Lung microvascular endothelial cell (primary cell): ENCODE results near the gene MTUS2. TPM values are rescaled to one million over a fixed set of nuclear protein-coding genes. Genes with fewer than 3 reads are reported as not detected.
"Not testable (repeated sequence)": the region's sequence is repeated elsewhere in the genome, so short reads cannot be mapped to it uniquely, and the experiment has no call there.

ENCODE experiments used
- DNase-seq, 2 donors: peaks; one replicate each; pipeline versions ENCODE4 v3.0.0 to v3.0.0-alpha.2; 2010; ENCODE audit warnings: low read depth in 2 of 2
- total RNA-seq: library from RNA; depleted of rRNA; stranded (reverse); fragments of >200 nt; gene quantifications from 2 replicates; pipeline ENCODE4 v1.2.1, GENCODE V29; 2014

The MTUS2 gene
- total RNA-seq, 1 donor from 2014 or later = not detected

- no peak for DNase-seq
Observed at GRCh38 chr13:29160862-29161261, 340.7 kb downstream of the MTUS2 start.

- no peak for DNase-seq
Observed at GRCh38 chr13:29161676-29162075, 341.5 kb downstream of the MTUS2 start.

- DNase-seq = no peak
Observed at GRCh38 chr13:29162638-29163235, 342.6 kb downstream of the MTUS2 start.

DNA sequence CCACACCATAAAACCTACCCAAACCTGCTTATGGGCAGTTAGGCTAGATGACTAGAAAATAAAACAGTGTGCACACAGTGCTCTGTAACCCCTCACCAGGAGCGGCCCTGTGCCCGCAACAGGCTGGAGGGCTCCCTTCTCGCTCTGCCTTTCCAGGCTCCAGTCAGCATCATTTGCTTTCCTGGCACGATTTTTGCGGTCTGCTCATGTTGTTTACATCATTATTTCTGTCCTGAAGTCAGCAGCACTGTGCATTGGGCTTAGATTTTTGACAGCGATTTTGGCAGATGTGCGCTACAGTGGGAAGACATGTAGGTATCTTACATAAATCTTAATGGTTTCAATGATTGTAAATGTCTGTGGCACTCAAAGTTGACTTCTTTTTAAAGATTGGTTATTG, 344.0 kb downstream of the MTUS2 start:
- no peak for DNase-seq

GRCh38 chr13:29165216-29165615, 345.1 kb downstream of the MTUS2 start:
- DNase-seq = no peak

DNA sequence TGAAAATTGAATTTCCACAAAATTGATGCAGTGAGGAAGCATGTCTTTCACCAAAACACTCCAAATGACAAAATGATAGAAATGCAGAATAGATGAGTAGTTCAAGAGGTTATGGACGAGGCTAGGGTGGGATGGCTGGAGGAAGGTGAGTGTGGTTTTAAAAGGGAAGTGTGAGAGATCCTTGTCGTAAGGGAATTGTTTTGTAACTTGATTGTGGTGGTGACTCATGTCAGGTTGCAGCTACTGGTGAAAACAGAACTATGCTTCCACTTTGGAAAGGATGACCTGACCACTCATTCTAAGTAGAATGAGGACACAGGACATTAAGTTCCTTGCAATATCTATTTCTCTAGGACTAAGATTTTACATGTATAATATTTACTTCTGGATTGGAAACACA, 345.7 kb downstream of the MTUS2 start:
- DNase-seq = no peak

DNA sequence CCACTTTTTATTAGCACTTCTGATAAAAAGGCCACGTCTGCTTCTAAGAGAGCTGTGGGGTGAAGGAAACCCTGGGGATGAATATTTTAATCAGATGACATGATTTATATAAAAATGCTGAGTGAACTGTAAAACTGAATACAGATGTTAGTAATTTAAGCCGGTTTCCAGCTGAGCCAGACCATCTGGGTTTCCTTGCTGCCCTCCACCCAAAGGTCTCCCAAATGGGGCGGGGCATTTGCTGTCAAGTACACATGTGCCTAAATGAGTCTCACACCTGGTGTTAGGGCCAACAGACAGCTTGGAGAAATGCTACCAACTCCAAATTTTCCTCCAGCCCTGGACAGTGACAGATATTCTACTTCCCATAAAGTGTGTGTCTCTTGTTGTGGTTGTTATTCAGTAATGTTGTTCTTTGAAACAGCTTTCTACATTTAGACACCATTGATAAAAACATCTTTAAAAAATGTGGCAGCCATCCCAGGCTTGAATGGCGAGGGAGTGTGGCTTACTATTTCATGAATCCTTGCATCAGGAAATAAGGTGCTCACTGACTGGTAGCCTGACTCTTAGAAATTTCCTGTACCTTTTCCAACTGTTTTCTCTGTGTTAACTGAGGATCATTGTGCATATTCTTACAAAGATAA, 350.4 kb downstream of the MTUS2 start:
- no peak for DNase-seq

DNA sequence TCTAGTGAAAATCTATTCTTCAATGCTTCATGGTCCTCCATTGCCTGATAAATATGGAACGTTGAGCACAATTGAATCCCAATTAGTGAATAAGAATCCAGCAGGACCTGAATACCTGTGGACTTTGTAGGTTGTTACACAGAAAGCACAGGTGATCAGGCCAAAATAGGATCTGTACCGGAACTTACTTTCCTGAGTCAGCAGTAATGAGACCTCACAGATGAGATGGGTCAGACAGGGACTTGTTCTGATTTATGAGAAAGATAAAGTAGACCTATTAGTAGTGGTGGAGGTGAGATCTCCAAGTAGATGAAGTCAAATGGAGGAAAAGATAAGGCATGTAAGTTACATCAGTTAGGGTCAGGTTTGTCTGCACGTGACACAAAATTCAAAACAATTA, 351.1 kb downstream of the MTUS2 start:
- no peak for DNase-seq

DNA sequence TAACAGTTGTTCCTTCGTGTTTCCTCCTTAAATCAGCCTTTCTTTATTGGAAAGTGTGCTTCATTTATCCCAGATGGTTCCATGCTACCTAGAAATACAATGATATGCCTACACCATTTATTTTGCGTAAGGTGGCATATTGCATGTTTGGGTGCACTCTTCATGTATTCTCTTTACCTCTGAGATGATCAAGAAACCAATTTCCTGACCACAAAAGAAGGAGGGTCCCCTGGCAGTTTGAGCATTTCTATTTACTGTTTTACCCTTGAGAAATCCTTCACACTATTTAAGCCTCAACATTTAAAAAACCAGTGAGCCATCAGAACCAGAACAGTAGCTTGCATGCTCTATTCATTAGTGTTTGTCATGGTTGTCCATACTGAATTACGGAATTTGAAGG, 354.0 kb downstream of the MTUS2 start:
- DNase-seq = no peak

- DNase-seq = no peak
Observed at GRCh38 chr13:29175250-29175873, 355.2 kb downstream of the MTUS2 start.

- DNase-seq = no peak
Observed at GRCh38 chr13:29180055-29180454, 359.9 kb downstream of the MTUS2 start.

DNA sequence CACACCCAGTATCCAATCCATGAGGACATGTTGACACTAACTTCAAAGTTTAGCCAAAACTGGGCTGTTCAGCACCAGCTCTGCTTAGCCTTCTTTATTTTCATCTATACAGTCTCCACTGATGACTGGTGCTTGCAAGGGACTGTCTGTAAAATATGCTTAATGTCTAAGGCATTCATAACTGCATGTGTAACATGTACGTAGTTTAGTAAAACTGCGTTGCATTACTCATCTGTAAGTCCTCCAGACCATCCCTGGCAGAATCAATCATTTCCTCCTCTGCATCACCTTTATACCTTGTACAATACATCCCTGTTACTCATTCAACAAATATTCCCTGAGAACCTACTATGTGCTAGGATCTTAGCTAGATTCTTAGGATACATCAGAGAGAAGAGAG, 362.1 kb downstream of the MTUS2 start:
- no peak for DNase-seq

GRCh38 chr13:29185926-29186325, 365.8 kb downstream of the MTUS2 start:
- no peak for DNase-seq

GRCh38 chr13:29187584-29187983, 367.4 kb downstream of the MTUS2 start:
- no peak for DNase-seq

GRCh38 chr13:29190298-29190697, 370.2 kb downstream of the MTUS2 start:
- no peak for DNase-seq

DNA sequence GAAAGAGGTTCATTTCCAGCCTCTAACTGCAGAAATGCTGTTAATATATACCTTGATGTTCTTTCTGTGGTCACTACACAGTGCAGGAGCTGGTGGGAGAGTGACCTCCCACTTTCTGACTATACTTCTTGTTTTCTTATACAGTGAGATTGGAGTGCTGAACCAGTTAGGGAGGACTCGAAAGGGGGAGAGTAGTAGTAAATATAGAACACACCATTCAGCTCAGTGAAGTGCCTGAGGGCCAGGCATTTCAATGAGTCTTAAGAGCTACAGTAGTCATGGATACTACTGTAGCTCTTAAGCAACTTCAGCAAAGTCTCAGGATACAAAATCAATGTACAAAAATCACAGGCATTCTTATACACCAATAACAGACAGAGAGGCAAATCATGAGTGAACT, 372.9 kb downstream of the MTUS2 start:
- DNase-seq = no peak

DNA sequence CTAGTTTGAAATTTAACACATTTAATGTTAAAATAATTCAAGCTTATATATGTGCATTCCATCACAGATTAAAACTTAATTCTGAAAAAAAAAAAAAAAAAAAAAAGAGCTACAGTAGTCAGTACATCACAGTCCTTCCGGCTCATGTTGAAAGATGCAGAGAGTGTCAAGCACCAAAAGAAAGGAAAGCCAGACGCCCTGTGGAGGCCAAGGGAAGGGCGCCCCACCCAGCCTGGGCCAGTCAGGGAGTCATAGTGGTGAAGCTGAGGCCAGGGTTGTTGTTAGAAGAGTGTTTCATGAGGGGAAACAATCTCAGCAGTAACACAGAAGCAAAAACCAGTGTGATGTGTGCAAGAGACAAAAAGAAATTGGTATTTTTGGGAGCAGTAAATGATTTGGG, 375.3 kb downstream of the MTUS2 start:
- no peak for DNase-seq

- no peak for DNase-seq
Observed at GRCh38 chr13:29196409-29197074, 376.4 kb downstream of the MTUS2 start.

GRCh38 chr13:29202753-29203152, 382.6 kb downstream of the MTUS2 start:
- DNase-seq = not testable (repeated sequence)

DNA sequence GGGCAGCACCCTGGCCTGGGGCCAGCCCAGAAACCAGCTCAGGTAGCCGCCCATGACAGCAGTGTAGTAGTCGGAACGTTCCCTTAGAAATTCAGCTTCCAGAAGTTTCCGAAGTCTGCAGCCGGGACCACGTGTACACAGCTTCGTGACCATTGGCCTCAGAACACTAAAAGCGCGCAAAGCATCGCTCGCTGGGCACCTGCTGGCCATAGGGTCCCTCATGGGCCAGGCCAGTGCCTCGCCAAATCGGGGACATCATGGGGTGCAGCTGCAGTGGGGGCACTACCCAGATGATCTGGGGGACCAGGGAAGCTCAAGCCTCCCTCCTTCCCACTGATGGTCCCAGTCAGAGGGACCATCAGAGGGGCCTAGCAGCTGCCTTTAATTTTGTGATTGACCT, 384.5 kb downstream of the MTUS2 start:
- DNase-seq = no peak

DNA sequence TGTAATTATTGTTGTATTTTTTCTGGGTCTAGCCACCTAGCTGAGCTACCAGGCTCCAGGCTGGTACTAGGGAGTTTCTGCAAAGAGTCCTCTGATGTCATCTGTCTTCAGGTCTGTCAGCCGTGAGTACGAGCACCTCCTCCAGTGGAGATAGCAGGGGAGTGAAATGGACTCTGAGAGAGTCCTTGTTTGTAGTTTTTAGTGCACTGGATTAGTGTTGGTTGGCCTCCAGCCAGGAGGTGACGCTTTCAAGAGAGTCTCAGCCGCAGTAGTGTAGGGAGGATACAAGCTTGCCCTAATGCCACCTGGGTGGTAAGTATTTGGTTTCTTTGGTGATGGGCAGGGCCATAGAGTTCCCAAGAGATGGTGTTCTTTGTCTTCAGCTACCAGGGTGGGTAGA, 390.5 kb downstream of the MTUS2 start:
- DNase-seq = no peak

DNA sequence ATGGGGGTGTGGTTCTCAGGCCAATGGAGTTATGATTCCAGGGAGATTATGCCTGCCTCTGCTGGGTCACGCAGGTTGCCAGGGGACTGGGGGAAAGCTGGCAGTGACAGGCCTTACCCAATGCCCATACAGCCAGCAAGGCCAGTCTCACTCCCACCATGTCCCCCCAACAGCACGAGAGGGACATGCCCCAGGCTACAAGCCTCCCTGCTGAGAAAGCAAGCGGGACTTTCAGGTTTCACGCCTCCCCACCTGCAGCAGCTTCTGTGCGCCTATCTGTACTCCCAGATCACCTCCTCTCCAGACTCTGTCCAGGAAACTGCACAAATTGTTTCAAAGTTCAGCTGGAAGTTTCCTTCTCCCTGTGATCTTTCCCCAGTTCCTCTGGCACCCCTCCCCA, 391.0 kb downstream of the MTUS2 start:
- not testable (repeated sequence) for DNase-seq

- no peak for DNase-seq
Observed at GRCh38 chr13:29222458-29222857, 402.3 kb downstream of the MTUS2 start.
